GM18508 (cell line): ENCODE data around the gene ACTL7B.

Experiments used
- ATAC-seq: cut with Tn5 transposase; IDR thresholded peaks from one replicate; pipeline ENCODE4 v1.9.1; 2021; ENCODE audit warnings: moderate number of reproducible peaks; ENCODE audit not compliant: insufficient read depth, unreplicated experiment

The ACTL7B gene

GRCh38 chr9:108812396-108813025 is 43.3 kb downstream of the ACTL7B start:
- no peak for ATAC-seq

GRCh38 chr9:108811944-108812343 is 43.8 kb downstream of the ACTL7B start:
- no peak for ATAC-seq

GRCh38 chr9:108809269-108809668 is 46.5 kb downstream of the ACTL7B start:
- no peak for ATAC-seq
